Astrocyte (in vitro differentiated cells and primary cell): ENCODE measurements around the gene ARMC9. TPM values are rescaled to one million over a fixed set of nuclear protein-coding genes. Genes with fewer than 3 reads are reported as not detected.

Experiments used
- DNase-seq: peaks from one replicate; pipeline ENCODE4 v3.0.0-alpha.2; 2010; ENCODE audit warnings: low read depth
- FAIRE-seq: peaks from 2 replicates; lab custom pipeline; 2011; peaks lifted over from hg19 to GRCh38; lab: Jason Lieb, UNC
- H2AFZ ChIP-seq: 2 replicates; pipeline ENCODE4 v1.6.0; 2012; ENCODE audit warnings: low read depth, low read length, inconsistent platforms
- H3K27ac ChIP-seq: 2 replicates; pipeline ENCODE4 v1.5.1; 2011; ENCODE audit warnings: low read depth, low read length, inconsistent platforms
- H3K27me3 ChIP-seq: 2 replicates; pipeline ENCODE4 v1.6.0; 2011; ENCODE audit warnings: low read length, inconsistent platforms; ENCODE audit not compliant: insufficient read depth
- H3K36me3 ChIP-seq: 2 replicates; pipeline ENCODE4 v1.5.1; 2011; ENCODE audit warnings: low read length, inconsistent platforms; ENCODE audit not compliant: insufficient read depth
- H3K4me1 ChIP-seq: 2 replicates; pipeline ENCODE4 v1.5.1; 2011; ENCODE audit warnings: low read length, inconsistent platforms; ENCODE audit not compliant: insufficient read depth
- H3K4me2 ChIP-seq: 2 replicates; pipeline ENCODE4 v1.6.0; 2012; ENCODE audit warnings: low read length, inconsistent platforms
- H3K4me3 ChIP-seq: 2 replicates; pipeline ENCODE4 v1.5.1; 2011; ENCODE audit warnings: low read depth, mild to moderate bottlenecking, low read length, inconsistent platforms; ENCODE audit not compliant: insufficient read depth
- H3K79me2 ChIP-seq: 2 replicates; pipeline ENCODE4 v1.6.0; 2012; ENCODE audit warnings: mild to moderate bottlenecking, low read length, inconsistent platforms; ENCODE audit not compliant: insufficient read depth
- H3K9ac ChIP-seq: 2 replicates; pipeline ENCODE4 v1.6.0; 2012; ENCODE audit warnings: mild to moderate bottlenecking, low read length, inconsistent platforms
- H3K9me3 ChIP-seq: 2 replicates; pipeline ENCODE4 v1.5.1; 2012; ENCODE audit warnings: low read depth, mild to moderate bottlenecking, low read length, inconsistent platforms; ENCODE audit not compliant: insufficient read depth
- H4K20me1 ChIP-seq: 2 replicates; pipeline ENCODE4 v1.6.0; 2012; ENCODE audit warnings: low read length, inconsistent platforms; ENCODE audit not compliant: insufficient read depth
- H3K27ac Mint-ChIP-seq: one replicate; pipeline ENCODE4 v1.8.0; 2021; ENCODE audit warnings: mild to moderate bottlenecking, mixed read lengths; ENCODE audit not compliant: unreplicated experiment
- H3K27me3 Mint-ChIP-seq: one replicate; pipeline ENCODE4 v1.8.0; 2021; ENCODE audit warnings: low read depth, mixed read lengths; ENCODE audit not compliant: unreplicated experiment
- H3K36me3 Mint-ChIP-seq: one replicate; pipeline ENCODE4 v1.8.0; 2021; ENCODE audit warnings: low read depth, mixed read lengths; ENCODE audit not compliant: unreplicated experiment
- H3K4me1 Mint-ChIP-seq: one replicate; pipeline ENCODE4 v1.8.0; 2021; ENCODE audit warnings: low read depth, mixed read lengths; ENCODE audit not compliant: unreplicated experiment
- H3K4me3 Mint-ChIP-seq: one replicate; pipeline ENCODE4 v1.8.0; 2021; ENCODE audit warnings: mild to moderate bottlenecking, moderate library complexity, mixed read lengths; ENCODE audit not compliant: unreplicated experiment
- H3K9me3 Mint-ChIP-seq: one replicate; pipeline ENCODE4 v1.8.0; 2021; ENCODE audit warnings: mild to moderate bottlenecking, mixed read lengths; ENCODE audit not compliant: unreplicated experiment
- EZH2 ChIP-seq: IDR thresholded peaks from 2 replicates; pipeline ENCODE4 v1.6.1; 2012; ENCODE audit warnings: mild to moderate bottlenecking, low read length, inconsistent platforms; ENCODE audit not compliant: insufficient read depth
- total RNA-seq: library from RNA; stranded (reverse); gene quantifications from 2 replicates; pipeline ENCODE4 v1.2.1, GENCODE V29; 2021
- TF ChIP-seq, protein P1 (sequence below): IDR thresholded peaks from 2 replicates; pipeline ENCODE4 v1.5.1; 2011; ENCODE audit warnings: low read depth, mild to moderate bottlenecking, inconsistent platforms, low read length, moderate library complexity; ENCODE audit not compliant: insufficient read depth

The ARMC9 gene
- total RNA-seq, 1 donor from 2014 or later: 52.4 TPM

DNA sequence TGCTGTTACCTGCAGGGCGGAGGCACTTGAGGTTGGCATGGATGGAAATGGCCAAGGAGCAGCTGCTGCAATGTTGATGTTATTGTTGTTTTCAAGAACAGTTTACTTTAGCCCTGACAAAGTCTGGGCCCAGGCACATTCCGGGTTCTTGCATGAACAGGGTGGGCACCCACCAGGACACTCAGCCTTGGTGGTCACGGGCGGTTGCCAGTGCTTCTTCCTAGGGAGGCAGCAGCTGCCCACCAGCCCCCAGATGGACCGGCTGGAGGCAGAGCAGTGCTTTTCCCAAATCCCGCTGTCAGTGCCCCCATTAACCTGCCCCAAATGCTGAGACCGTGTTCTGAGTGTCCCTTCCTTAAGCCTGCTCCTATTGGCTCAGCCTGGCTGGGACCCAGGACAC lies 158.6 kb downstream of the ARMC9 start:
- Mint-ChIP-seq H3K27me3 (no peaks in the 10 kb centered on the region), H3K4me3 (no peak overlapping the region), H3K4me1 (peaks cover 15% of the 10 kb centered on the region), H3K9me3 (peaks cover 3% of the 10 kb centered on the region), H3K27ac (no peak overlapping the region), H3K36me3 (peaks cover 5% of the 10 kb centered on the region)
- Histone ChIP-seq H2AFZ (no peak overlapping the region), H3K9ac (no peak overlapping the region), H3K27me3 (no peaks in the 10 kb centered on the region), H3K4me2 (no peak overlapping the region), H4K20me1 (no peaks in the 10 kb centered on the region), H3K36me3 (no peaks in the 10 kb centered on the region), H3K79me2 (no peaks in the 10 kb centered on the region), H3K4me1 (no peaks in the 10 kb centered on the region), H3K9me3 (no peaks in the 10 kb centered on the region), H3K4me3 (no peak overlapping the region), H3K27ac (no peak overlapping the region)
- FAIRE-seq (no peak), DNase-seq (no peak)
- TF ChIP-seq, protein P1, sequence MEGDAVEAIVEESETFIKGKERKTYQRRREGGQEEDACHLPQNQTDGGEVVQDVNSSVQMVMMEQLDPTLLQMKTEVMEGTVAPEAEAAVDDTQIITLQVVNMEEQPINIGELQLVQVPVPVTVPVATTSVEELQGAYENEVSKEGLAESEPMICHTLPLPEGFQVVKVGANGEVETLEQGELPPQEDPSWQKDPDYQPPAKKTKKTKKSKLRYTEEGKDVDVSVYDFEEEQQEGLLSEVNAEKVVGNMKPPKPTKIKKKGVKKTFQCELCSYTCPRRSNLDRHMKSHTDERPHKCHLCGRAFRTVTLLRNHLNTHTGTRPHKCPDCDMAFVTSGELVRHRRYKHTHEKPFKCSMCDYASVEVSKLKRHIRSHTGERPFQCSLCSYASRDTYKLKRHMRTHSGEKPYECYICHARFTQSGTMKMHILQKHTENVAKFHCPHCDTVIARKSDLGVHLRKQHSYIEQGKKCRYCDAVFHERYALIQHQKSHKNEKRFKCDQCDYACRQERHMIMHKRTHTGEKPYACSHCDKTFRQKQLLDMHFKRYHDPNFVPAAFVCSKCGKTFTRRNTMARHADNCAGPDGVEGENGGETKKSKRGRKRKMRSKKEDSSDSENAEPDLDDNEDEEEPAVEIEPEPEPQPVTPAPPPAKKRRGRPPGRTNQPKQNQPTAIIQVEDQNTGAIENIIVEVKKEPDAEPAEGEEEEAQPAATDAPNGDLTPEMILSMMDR: no peak
- no peak for TF ChIP-seq EZH2

DNA sequence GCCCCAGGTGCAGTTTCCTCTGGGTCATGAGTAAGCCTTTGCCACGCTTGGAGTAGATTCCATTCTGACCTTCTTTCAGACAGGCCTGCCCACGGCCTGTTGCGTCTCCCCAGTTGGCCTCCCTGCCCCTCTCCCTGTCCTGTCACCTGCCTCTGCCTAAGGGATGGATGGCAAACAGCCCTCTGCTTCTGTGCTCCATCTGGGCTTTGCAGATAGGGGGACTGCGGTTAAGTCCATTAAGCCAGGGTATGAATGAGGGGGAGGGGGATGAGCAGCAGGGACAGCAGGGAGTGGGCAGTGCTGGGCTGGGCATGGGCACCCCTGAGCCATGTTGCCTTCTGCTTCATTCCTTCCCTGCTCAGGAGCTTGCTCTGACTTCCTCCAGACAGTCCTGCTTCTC lies 159.5 kb downstream of the ARMC9 start:
- H3K4me2 ChIP-seq: no peak overlapping the region
- no peaks in the 10 kb centered on the region for H3K27me3 Mint-ChIP-seq
- H4K20me1 ChIP-seq: no peaks in the 10 kb centered on the region
- DNase-seq (no peak), FAIRE-seq (no peak)
- no peaks in the 10 kb centered on the region for H3K27me3 ChIP-seq
- no peaks in the 10 kb centered on the region for H3K4me1 ChIP-seq
- peaks cover 15% of the 10 kb centered on the region for H3K4me1 Mint-ChIP-seq
- H3K27ac Mint-ChIP-seq: no peak overlapping the region
- H3K36me3 ChIP-seq: no peaks in the 10 kb centered on the region
- peaks cover 8% of the 10 kb centered on the region for H3K36me3 Mint-ChIP-seq
- no peak overlapping the region for H3K9ac ChIP-seq
- H3K4me3 Mint-ChIP-seq: no peak overlapping the region
- no peaks in the 10 kb centered on the region for H3K9me3 ChIP-seq
- no peak overlapping the region for H3K27ac ChIP-seq
- TF ChIP-seq EZH2: no peak
- TF ChIP-seq, protein P1: no peak
- H3K4me3 ChIP-seq: no peak overlapping the region
- H3K79me2 ChIP-seq: no peaks in the 10 kb centered on the region
- H2AFZ ChIP-seq: no peak overlapping the region
- H3K9me3 Mint-ChIP-seq: peaks cover 3% of the 10 kb centered on the region

DNA sequence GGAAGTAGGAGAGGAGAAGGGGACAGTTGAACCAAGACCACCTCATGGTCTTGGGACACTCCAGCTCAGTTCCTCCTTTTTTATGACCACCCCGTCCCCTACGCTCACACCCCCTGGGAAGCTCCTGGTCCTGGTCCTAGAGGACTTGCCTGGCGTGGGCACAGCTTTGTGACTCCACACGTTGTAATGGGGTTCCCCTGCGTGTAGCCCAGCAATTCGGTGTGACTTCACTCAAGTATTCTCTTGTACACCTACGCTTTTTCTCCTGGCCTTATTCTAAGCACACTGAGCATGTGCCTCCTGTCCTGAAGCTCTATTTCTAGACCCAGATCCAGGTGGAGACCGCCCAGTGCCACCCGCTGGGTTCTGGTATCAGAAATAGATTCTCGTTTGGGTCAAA lies 161.0 kb downstream of the ARMC9 start:
- H3K27ac ChIP-seq: no peak overlapping the region

More for the DNA sequence above, 161.0 kb downstream of the ARMC9 start:
- Histone ChIP-seq H3K4me1 (no peaks in the 10 kb centered on the region), H2AFZ (no peak overlapping the region), H3K36me3 (peaks cover 2% of the 10 kb centered on the region), H3K27me3 (no peaks in the 10 kb centered on the region), H3K9ac (no peak overlapping the region), H3K79me2 (no peaks in the 10 kb centered on the region), H3K4me3 (no peak overlapping the region), H3K9me3 (no peaks in the 10 kb centered on the region), H3K4me2 (no peak overlapping the region), H4K20me1 (no peaks in the 10 kb centered on the region)
- DNase-seq (no peak), FAIRE-seq (no peak)
- no peak for TF ChIP-seq EZH2
- TF ChIP-seq, protein P1: no peak
- H3K27me3 Mint-ChIP-seq: no peaks in the 10 kb centered on the region
- no peak overlapping the region for H3K27ac Mint-ChIP-seq
- peaks cover 8% of the 10 kb centered on the region for H3K36me3 Mint-ChIP-seq
- peaks cover 15% of the 10 kb centered on the region for H3K4me1 Mint-ChIP-seq
- H3K9me3 Mint-ChIP-seq: peaks cover 3% of the 10 kb centered on the region
- no peak overlapping the region for H3K4me3 Mint-ChIP-seq
